Hepatocyte (in vitro differentiated cells): Measurements from ENCODE around the gene SLIT1. TPM values are rescaled to one million over a fixed set of nuclear protein-coding genes. Genes with fewer than 3 reads are reported as not detected.

Experiments used
- DNase-seq: peaks from one replicate; pipeline ENCODE4 v3.0.0-alpha.2; 2016; ENCODE audit warnings: low spot score
- H2AFZ ChIP-seq: fragments of 200-600 bp; sonication (generic); 2 replicates; pipeline ENCODE4 v1.6.0; 2016; ENCODE audit warnings: antibody characterized with exemption, mild to moderate bottlenecking
- H3K27ac ChIP-seq: fragments of 200-600 bp; sonication (generic); 2 replicates; pipeline ENCODE4 v1.5.1; 2016; ENCODE audit warnings: mild to moderate bottlenecking
- H3K27me3 ChIP-seq: fragments of 200-600 bp; sonication (generic); 2 replicates; pipeline ENCODE4 v1.6.1; 2016
- H3K36me3 ChIP-seq: fragments of 200-600 bp; sonication (generic); replicated peaks from 2 replicates; pipeline ENCODE4 v1.5.1; 2016; ENCODE audit warnings: low read depth; ENCODE audit not compliant: insufficient read depth
- H3K4me1 ChIP-seq: fragments of 200-600 bp; sonication (generic); 2 replicates; pipeline ENCODE4 v1.5.1; 2016; ENCODE audit warnings: mild to moderate bottlenecking, moderate library complexity; ENCODE audit not compliant: insufficient read depth
- H3K4me2 ChIP-seq: fragments of 200-600 bp; sonication (generic); 2 replicates; pipeline ENCODE4 v1.6.0; 2016
- H3K4me3 ChIP-seq: fragments of 200-600 bp; sonication (generic); 2 replicates; pipeline ENCODE4 v1.5.1; 2016; ENCODE audit warnings: mild to moderate bottlenecking
- H3K79me2 ChIP-seq: fragments of 200-600 bp; sonication (generic); 2 replicates; pipeline ENCODE4 v1.6.0; 2017; ENCODE audit warnings: mild to moderate bottlenecking
- H3K9me2 ChIP-seq: fragments of 200-600 bp; sonication (generic); replicated peaks from 2 replicates; pipeline ENCODE4 v1.6.0; 2017; ENCODE audit warnings: mild to moderate bottlenecking; ENCODE audit not compliant: insufficient read depth
- H3K9me3 ChIP-seq: fragments of 200-600 bp; sonication (generic); 2 replicates; pipeline ENCODE4 v1.5.1; 2016; ENCODE audit warnings: low read depth, mild to moderate bottlenecking
- H4K20me1 ChIP-seq: fragments of 200-600 bp; sonication (generic); 2 replicates; pipeline ENCODE4 v1.6.0; 2016; ENCODE audit warnings: mild to moderate bottlenecking; ENCODE audit not compliant: insufficient read depth, poor library complexity, severe bottlenecking
- CTCF ChIP-seq: fragments of 200-600 bp; sonication (generic); IDR thresholded peaks from 2 replicates; pipeline ENCODE4 v1.5.1; 2016; ENCODE audit warnings: antibody characterized with exemption, mild to moderate bottlenecking; ENCODE audit not compliant: poor library complexity
- EZH2 ChIP-seq: fragments of 200-600 bp; sonication (generic); IDR thresholded peaks from 2 replicates; pipeline ENCODE4 v1.6.1; 2016; ENCODE audit warnings: antibody characterized with exemption, mild to moderate bottlenecking, borderline replicate concordance
- EZH2phosphoT487 ChIP-seq: fragments of 200-600 bp; sonication (generic); IDR thresholded peaks from one replicate; pipeline ENCODE4 v1.6.1; 2018; ENCODE audit warnings: antibody characterized with exemption, mild to moderate bottlenecking, low read depth, moderate library complexity; ENCODE audit not compliant: unreplicated experiment, severe bottlenecking
- WGBS: methylation state at CpG from one replicate; pipeline ENCODE4 v1.1.6; 2016; ENCODE audit warnings: low lambda C conversion rate; ENCODE audit errors: missing lambda C conversion rate; 5-methylcytosine and 5-hydroxymethylcytosine counted together
- polyA plus RNA-seq: library from polyadenylated mRNA; unstranded; fragments of >200 nt; fragmentation: Nextera tagmentation; extraction: Ambion mirVana; gene quantifications from 2 replicates; pipeline ENCODE4 v1.2.1, GENCODE V29; 2016
- total RNA-seq: library from RNA; depleted of rRNA; stranded (reverse); fragments of >200 nt; gene quantifications from 2 replicates; pipeline ENCODE4 v1.2.3, GENCODE V29; 2014

The SLIT1 gene
- total and polyA plus RNA-seq, 2 experiments from 2014 or later = 0.47 to 0.65 TPM

GRCh38 chr10:97230146-97230545 lies 44.4 kb upstream of the SLIT1 start:
- no peaks in the 10 kb centered on the region for H3K4me1 ChIP-seq
- H3K9me3 ChIP-seq = no peaks in the 10 kb centered on the region
- 89% methylated on average over 1 of the region's 1 CpG for WGBS
- no peaks in the 10 kb centered on the region for H3K79me2 ChIP-seq
- no peak overlapping the region for H3K27ac ChIP-seq
- H2AFZ ChIP-seq = no peak overlapping the region
- no peak for TF ChIP-seq CTCF
- TF ChIP-seq EZH2 = no peak
- no peak for TF ChIP-seq EZH2phosphoT487
- no peak overlapping the region for H3K4me3 ChIP-seq
- DNase-seq = no peak
- no peak overlapping the region for H3K4me2 ChIP-seq
- H3K36me3 ChIP-seq = no peaks in the 10 kb centered on the region
- H4K20me1 ChIP-seq = no peaks in the 10 kb centered on the region
- H3K27me3 ChIP-seq = no peaks in the 10 kb centered on the region
- no peaks in the 10 kb centered on the region for H3K9me2 ChIP-seq

- no peaks in the 10 kb centered on the region for H4K20me1 ChIP-seq
- H3K4me3 ChIP-seq = no peak overlapping the region
- H3K4me2 ChIP-seq = no peak overlapping the region
- H3K79me2 ChIP-seq = no peaks in the 10 kb centered on the region
- no peaks in the 10 kb centered on the region for H3K4me1 ChIP-seq
- no peak overlapping the region for H2AFZ ChIP-seq
- H3K27ac ChIP-seq = no peak overlapping the region
- WGBS = 97% methylated on average over 1 of the region's 1 CpG
- no peak for TF ChIP-seq EZH2
- H3K9me2 ChIP-seq = no peaks in the 10 kb centered on the region
- H3K36me3 ChIP-seq = no peaks in the 10 kb centered on the region
- no peaks in the 10 kb centered on the region for H3K27me3 ChIP-seq
- no peak for DNase-seq
- H3K9me3 ChIP-seq = no peaks in the 10 kb centered on the region
These were observed 43.7 kb upstream of the SLIT1 start for GRCh38 chr10:97229322-97230015.

GRCh38 chr10:97228775-97229157 lies 43.0 kb upstream of the SLIT1 start:
- Histone ChIP-seq H3K27me3 (no peaks in the 10 kb centered on the region), H2AFZ (no peak overlapping the region), H3K79me2 (no peaks in the 10 kb centered on the region), H3K4me1 (no peaks in the 10 kb centered on the region), H3K4me3 (no peak overlapping the region), H3K36me3 (no peaks in the 10 kb centered on the region), H4K20me1 (no peaks in the 10 kb centered on the region), H3K9me2 (no peaks in the 10 kb centered on the region), H3K4me2 (no peak overlapping the region), H3K27ac (no peak overlapping the region), H3K9me3 (no peaks in the 10 kb centered on the region)
- WGBS = 95% methylated on average over 1 of the region's 1 CpG
- no peak for DNase-seq
- no peak for TF ChIP-seq EZH2
- TF ChIP-seq CTCF = no peak
- TF ChIP-seq EZH2phosphoT487 = no peak

GRCh38 chr10:97228130-97228774 lies 42.5 kb upstream of the SLIT1 start:
- no peak for TF ChIP-seq CTCF
- TF ChIP-seq EZH2 = no peak
- no peak for TF ChIP-seq EZH2phosphoT487
- WGBS = 87% methylated on average over 3 of the region's 3 CpGs
- Histone ChIP-seq H3K27ac (no peak overlapping the region), H3K4me2 (no peak overlapping the region), H2AFZ (no peak overlapping the region), H3K79me2 (no peaks in the 10 kb centered on the region), H3K4me1 (no peaks in the 10 kb centered on the region), H3K9me2 (no peaks in the 10 kb centered on the region), H3K4me3 (no peak overlapping the region), H3K27me3 (no peaks in the 10 kb centered on the region), H3K9me3 (no peaks in the 10 kb centered on the region), H3K36me3 (no peaks in the 10 kb centered on the region), H4K20me1 (no peaks in the 10 kb centered on the region)
- DNase-seq = no peak
